ENCODE results near the gene SASS6.
"Not testable (repeated sequence)": the region's sequence is repeated elsewhere in the genome, so short reads cannot be mapped to it uniquely, and the experiment has no call there.

SASS6 gene

DNA sequence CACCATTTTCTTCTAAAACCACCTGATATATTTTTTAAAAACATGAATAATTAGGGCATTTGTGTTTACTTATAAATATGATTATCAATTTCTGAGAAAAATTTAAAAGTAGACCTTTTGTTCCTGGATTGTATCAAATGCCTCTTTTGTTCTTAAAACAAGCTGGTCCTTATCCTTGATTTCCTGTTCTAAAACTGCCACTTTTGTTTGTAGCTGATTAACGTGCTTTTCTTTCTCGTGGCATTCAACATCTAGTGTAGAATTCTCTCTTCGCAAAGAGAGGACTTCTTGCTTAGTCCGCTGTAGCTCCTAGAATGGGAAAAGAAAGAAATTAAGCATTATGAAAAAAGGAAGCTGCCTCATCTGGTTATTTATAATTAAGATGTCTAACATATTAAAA, 25.0 kb downstream of the SASS6 start:
- no peak for DNase-seq

DNA sequence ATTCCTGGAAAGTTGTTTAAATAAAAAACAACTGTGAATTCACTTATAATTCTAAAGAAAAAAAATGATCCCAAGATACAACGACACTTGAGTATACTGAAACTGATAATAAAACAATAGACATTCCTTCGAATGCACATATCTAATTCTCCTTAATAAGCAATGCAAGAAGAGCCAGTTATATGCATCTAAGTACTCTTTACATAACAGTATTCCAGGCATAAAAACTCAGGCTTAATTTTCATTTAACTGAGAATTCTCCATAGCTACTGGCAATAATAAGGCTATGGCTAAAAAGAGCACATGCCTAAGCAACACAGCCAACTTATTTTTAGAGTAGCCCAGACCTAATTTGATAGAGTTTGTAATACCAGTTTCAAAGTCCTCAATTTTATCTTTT, 31.2 kb downstream of the SASS6 start:
- DNase-seq, result no peak

GRCh38 chr1:100100202-100100601, 32.5 kb downstream of the SASS6 start:
- no peak for DNase-seq

DNA sequence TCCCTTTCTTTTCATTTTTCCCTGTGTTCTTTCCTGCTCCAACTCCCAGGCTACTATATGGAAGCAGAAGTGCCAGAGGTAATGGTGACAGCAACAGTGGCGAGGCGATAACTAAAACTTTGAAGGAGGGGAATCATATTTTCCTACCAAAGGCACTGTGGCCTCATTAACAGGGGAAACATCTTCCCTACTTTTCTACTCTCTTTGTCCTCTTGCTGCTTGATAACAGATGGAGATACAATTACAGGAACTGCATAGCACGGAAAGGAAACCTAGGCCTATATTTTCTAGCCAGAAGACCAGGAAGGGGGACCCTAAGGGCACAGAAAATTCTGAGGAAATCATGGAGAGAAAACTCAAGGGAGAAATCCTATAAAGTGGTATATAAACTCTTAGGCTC, 42.3 kb downstream of the SASS6 start:
- DNase-seq, result no peak

- no peak for DNase-seq
Observed at GRCh38 chr1:100089082-100089481, 43.6 kb downstream of the SASS6 start.

DNA sequence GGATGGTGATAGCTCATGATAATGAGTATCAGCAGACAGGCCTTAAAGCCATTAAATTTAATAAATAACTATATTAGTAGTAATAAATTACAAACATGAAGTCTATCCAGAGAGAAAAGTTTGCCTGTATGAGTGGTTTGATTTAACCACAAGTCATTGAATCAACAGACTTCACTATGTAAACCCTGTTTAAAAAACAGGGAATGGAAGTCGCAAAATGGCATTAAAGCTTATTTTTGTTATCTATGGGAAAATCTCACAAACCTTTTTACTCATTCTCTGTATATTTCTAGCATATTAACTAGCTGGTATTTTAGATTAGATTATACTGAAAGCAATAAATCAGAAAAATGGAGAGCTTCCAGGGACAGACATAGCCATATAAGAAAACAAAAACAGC, 45.3 kb downstream of the SASS6 start:
- no peak for DNase-seq

DNA sequence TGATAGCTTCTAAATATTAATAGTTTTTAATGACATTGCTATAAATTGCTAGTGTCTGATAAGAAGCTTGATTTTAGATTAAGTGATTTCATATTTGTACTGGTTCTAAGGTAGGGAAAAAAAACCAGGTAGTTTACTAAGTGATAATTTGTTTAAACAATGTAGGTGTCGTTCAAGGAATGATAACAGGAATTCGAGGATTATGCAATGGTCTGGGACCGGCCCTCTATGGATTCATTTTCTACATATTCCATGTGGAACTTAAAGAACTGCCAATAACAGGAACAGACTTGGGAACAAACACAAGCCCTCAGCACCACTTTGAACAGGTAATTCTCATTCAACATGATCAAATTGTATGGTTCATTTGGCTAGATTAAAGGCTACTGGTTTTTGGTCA, 52.4 kb downstream of the SASS6 start:
- DNase-seq, result no peak

DNA sequence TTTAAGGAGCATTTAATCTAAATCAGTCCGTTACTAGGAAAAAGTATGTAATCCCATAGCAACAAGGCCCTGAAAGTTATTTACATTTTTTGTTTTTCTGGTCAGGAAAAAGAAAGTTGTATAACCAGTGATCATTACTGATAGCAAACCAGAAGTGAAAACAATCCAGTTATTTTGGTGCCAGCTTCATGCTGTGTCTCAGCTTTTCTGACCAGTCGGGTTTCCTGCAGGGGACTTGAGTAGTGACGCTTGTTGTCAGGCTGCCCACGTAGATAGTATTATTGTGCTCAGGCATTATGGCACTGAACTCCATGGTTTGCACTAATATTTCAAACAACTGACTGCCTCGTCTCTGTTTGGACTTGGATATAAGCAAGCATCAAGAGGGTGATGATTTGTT, 55.2 kb downstream of the SASS6 start:
- no peak for DNase-seq

DNA sequence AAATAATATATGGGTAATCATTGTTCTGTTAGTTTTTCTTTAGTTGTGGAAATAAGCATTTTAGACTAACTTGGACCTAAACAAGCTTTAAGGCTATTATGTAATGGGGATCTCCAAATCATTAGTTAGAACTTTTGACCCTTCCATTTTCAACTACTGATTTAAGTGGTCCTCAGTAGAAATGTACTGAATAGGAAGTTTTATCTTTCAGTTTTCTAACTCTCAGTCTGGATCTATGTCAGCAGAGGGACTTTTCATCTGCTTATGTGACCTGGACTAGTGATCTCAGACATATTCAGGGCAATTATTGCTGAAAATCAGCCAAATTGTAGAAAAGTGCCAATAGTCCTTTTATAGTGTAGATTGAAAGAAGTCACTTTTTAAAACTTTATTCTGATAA, 56.0 kb downstream of the SASS6 start:
- DNase-seq, result no peak

DNA sequence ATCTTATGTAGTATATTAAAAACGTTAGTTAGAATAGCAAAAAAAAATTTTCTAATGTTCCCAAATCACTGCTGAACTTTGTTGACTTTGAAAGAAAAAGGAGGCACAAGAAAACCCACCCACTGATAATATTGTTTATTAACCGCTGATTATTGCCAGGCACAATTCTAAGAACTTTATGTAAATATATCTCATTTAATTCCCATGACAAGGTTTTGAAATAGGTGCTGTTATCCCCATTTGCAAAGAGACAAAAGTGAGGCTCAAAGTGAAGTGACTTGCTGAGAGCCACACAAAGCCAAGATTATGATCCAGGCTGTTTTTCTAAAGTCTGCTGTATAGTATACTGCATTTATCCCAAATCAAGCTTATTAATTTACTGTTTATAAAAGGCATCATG, 56.4 kb downstream of the SASS6 start:
- DNase-seq, result no peak

GRCh38 chr1:100075773-100076172, 57.0 kb downstream of the SASS6 start:
- no peak for DNase-seq

DNA sequence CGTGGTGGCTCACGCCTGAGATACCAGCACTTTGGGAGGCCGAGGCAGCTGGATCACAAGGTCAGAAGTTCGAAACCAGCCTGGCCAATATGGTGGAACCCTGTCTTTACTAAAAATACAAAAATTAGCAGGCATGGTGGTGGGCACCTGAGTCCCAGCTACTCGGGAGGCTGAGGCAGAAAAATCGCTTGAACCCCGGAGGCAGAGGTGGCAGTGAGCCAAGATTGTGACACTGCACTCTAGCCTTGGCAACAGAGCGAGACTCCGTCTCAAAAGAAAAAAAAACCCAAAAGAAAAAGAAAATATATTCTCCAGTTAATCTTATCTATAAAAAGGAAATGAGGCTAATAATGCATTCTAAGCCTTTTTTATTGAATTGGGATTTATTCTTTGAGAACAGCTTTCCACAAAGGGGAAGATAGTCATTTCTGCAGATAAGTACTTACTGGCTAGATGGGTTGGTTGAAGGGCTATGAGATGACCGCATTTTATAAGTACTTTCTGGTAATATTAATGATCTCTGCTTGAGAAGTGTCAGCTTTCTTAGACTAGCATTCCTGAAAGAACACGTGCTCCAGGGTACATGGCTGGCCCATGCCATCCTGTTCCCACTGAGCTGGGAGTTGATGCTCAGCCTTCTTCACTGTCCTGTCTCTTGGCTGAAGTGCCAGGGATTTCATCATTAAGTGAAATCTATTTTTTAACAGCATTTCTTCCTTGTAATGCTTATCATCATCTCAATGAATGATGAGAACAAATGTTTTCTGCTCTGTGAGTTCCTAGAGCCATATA, 57.9 kb downstream of the SASS6 start:
- DNase-seq, result no peak

DNA sequence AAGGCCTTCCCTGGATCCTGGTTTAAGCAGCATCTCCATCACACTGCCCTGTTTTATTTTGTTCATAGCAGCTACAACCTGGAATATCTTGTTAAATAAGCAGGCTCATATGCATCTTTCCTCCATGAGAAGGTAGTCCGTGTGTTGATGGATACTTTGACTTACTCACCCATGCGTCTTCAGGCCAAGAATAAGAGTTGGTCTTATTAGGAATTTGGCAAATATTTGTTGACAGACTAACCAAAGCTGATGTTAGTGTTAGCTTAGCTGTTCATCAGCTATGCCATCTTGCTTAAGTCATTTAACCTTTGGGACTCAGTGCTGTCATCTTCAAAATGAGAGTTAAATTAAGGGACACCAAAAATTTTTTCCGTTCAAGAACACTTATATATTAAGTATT, 59.2 kb downstream of the SASS6 start:
- no peak for DNase-seq

DNA sequence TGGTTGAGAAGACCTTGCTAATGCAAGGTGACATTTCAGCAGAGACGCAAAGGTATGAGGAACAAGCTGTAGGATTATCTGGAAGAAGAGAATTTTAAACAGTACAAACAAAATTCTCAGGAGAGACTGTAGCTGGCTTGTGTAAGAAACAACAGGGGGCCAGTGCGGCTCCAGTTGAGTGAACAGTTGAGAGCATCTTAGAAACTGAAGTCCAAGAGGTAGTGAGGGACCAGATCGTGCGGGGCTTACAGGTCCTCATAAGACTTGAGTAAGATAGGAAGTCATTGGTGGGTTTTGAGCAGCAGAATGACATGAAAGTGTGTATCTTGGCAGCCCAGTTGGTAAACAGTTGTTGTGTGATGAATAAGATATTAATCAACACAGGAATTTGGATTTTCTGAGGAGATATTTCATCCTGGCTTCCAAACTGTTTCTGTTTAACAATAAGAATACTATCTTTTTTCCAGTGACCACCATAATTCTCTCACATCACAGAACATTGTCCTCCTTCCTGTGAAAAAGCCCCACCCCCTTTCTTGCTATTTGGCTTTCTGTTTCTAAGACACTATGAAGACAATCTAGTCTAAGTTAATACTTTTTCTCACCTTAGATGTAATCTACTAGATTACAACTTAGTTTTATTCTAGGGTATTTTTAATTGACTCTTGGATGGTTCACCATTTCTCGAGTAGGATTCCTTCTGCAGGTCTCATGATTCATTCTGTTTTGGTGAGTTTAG, 62.4 kb downstream of the SASS6 start:
- no peak for DNase-seq

DNA sequence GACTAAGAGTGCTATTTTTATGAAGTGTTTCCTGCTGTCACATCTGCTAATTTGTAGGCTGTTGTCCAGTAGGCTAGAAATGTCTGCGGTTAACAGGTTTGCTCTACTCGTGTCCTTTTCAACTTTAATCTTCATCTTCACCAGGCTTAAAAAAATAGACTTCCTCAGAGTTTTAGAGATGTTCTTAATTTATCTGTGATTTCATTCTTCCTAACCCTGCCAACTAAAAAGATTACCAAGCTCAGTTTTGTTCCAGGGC, 66.8 kb downstream of the SASS6 start:
- DNase-seq, result no peak

DNA sequence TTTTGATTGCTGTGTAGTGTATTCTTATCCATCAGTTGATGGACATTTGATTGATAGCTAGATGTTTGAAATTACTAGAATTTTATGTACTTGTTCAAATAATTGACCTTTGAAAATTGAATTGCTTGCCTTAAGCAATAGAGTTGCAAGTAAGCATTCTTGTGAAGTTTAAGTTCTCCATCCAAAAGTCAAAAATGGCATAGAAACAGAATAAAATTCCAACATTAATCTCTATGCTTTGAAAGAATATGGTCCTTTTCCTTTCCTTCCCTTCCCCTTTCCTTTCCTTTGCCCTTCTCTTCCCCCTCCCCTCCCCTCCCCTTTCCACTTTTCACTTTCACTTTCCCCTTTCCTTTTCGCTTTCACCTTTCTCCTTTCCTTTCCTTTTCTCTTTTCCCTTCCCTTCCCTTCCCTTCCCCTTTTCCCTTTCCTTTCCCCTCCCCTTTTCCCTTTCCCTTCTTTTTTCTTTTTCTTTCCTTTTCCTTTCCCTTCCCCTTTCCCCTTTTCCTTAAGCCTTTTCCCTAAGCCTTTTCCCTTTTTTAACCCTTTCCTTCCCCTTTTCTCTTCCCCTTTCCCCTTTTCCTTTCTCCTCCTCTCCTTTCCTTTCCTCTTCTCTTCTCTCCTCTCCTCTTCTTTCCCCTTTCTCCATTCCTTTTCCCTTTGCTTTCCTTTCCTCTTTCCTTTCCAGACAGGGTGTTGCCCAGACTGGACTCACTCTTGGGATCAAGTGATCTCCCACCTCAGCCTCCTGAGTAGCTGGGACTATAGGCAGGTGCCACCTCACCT, 67.4 kb downstream of the SASS6 start:
- no peak for DNase-seq

DNA sequence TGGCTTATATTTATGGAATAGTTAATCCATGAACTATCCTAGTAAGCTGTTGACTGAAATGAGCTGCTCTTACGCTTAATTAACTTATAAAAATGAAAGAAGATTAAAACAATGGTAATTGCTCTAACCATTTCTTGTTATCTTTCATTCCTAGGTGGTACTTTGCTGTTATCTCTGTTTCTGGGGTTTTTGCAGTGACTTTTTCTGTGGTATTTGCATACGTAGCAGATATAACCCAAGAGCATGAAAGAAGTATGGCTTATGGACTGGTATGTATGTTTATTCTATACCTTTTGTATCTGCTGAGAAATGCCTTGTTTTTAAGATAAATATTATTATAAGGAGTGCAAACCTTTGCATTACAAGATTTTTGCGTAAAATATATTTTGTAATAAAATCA, 71.0 kb downstream of the SASS6 start:
- no peak for DNase-seq

- DNase-seq, result no peak
Observed at GRCh38 chr1:100053727-100054126, 79.0 kb downstream of the SASS6 start.

GRCh38 chr1:100053119-100053518, 79.6 kb downstream of the SASS6 start:
- no peak for DNase-seq

- no peak for DNase-seq
Observed at GRCh38 chr1:100051893-100052292, 80.8 kb downstream of the SASS6 start.

DNA sequence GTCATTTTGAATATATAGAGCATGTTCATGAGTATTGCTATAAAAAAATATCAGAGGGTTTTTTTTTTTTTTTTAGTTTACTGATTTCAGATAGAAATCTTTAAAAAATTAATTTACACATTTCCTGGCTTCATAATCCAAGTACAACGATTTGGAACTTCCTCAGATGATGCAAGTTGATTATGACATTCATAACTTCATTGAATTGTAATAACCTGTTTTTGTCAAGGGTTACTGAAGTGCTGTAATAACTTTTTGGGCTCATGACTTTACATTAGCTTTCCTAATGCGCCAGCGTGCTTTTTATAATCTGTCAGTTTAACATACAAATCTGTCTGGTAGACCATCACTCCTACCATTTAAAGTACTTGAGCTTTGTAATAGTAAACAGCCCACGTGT, 81.3 kb downstream of the SASS6 start:
- no peak for DNase-seq

DNA sequence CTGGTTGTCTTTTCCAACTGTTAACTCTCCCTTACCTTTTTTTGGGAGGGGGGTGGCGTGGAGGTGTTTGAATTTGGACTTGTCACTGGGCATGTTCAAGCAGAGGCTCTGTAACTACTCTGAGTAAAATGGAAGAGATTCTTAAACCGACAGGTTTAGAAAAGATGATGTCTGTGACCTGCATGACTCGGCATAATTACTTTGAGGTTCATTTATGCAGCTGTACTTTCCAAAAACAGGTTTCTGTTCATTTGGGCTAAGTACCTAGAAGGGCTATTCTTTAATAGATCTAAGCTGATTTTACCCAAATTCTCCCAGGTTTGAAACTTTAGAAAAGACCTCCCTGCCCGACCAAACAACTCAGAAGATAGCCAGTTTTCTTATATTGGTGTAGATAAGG, 82.6 kb downstream of the SASS6 start:
- no peak for DNase-seq

DNA sequence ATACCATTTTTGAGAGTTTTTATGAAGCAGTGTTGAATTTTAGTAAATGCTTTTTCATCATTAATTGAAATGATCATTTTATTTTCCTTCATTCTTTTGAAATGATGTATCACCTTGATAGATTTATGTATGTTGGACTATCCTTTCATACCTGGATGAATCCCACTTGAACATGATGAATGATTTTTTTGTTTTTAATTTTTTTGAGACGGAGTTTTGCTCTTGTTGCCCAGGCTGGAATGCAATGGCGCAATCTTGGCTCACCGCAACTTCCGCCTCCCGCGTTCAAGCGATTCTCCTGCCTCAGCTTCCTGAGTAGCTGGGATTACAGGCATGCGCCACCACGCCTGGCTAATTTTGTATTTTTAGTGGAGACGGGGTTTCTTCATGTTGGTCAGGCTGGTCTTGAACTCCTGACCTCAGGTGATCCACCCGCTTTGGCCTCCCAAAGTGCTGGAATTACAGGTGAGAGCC, 85.5 kb downstream of the SASS6 start:
- DNase-seq, result not testable (repeated sequence)

DNA sequence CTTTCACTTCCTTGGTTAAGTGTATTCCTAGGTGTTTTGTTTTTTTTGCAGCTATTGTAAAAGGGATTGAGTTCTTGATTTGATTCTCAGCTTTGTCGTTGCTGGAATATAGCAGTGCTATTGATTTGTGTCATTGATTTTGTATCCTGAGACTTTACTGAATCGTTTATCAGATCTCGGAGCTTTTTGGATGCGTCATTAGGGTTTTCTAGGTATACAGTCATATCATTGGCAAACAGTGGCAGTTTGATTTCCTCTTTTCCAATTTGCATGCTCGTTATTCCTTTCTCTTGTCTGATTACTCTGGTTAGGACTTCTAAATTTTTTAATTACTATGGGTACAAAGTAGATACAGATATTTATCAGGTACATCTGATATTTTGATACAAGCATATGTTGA, 87.5 kb downstream of the SASS6 start:
- no peak for DNase-seq
